ENCODE data around the gene OR5AP2.
"Not testable (repeated sequence)": the region's sequence is repeated elsewhere in the genome, so short reads cannot be mapped to it uniquely, and the experiment has no call there.

Gene OR5AP2

GRCh38 chr11:56642339-56642738, at the start of gene OR5AP2:
Gene OR5AP2, minus strand, starts transcription at chr11:56642439. Its CDS starts 0 bp downstream, at chr11:56642439.
- no peak for DNase-seq (ENCODE audit: low read depth in 1 of 2, low spot score in 1 of 2)

- DNase-seq (ENCODE audit: low read depth in 1 of 2, low spot score in 1 of 2): not testable (repeated sequence)
Observed at GRCh38 chr11:56691179-56691578, 48.9 kb upstream of the OR5AP2 start.

GRCh38 chr11:56688554-56689100, 46.4 kb upstream of the OR5AP2 start:
- no peak for DNase-seq (ENCODE audit: low read depth in 1 of 2, low spot score in 1 of 2)

GRCh38 chr11:56670984-56671383, 28.7 kb upstream of the OR5AP2 start:
- DNase-seq (ENCODE audit: low read depth in 1 of 2, low spot score in 1 of 2): no peak

GRCh38 chr11:56663386-56663785, 21.1 kb upstream of the OR5AP2 start, which contains the start of gene OR5AR1:
Gene OR5AR1, plus strand, starts transcription at chr11:56663686. Its CDS starts 0 bp downstream, at chr11:56663686.
- no peak for DNase-seq (ENCODE audit: low read depth in 1 of 2, low spot score in 1 of 2)

- DNase-seq (ENCODE audit: low read depth in 1 of 2, low spot score in 1 of 2): no peak
Observed at GRCh38 chr11:56659755-56660154, 17.5 kb upstream of the OR5AP2 start.

GRCh38 chr11:56637500-56637899, 4.7 kb downstream of the OR5AP2 start:
- no peak for DNase-seq (ENCODE audit: low read depth in 1 of 2, low spot score in 1 of 2)

GRCh38 chr11:56636861-56637260, 5.4 kb downstream of the OR5AP2 start:
- DNase-seq (ENCODE audit: low read depth in 1 of 2, low spot score in 1 of 2): no peak

- DNase-seq (ENCODE audit: low read depth in 1 of 2, low spot score in 1 of 2): no peak
Observed at GRCh38 chr11:56632329-56632728, 9.9 kb downstream of the OR5AP2 start.

GRCh38 chr11:56625946-56626345, 16.3 kb downstream of the OR5AP2 start:
- DNase-seq (ENCODE audit: low read depth in 1 of 2, low spot score in 1 of 2): no peak

GRCh38 chr11:56624661-56625110, 17.6 kb downstream of the OR5AP2 start:
- no peak for DNase-seq (ENCODE audit: low read depth in 1 of 2, low spot score in 1 of 2)

- no peak for DNase-seq (ENCODE audit: low read depth in 1 of 2, low spot score in 1 of 2)
Observed at GRCh38 chr11:56611174-56611573, 31.1 kb downstream of the OR5AP2 start.

GRCh38 chr11:56592088-56592717, 50.0 kb downstream of the OR5AP2 start:
- DNase-seq (ENCODE audit: low read depth in 1 of 2, low spot score in 1 of 2): not testable (repeated sequence)

Data from activated T-helper 1 cell treated with anti-CD3 and anti-CD28 coated beads, Interleukin-2, amount 50 U/mL, for 16 hours (primary cell).